Measurements from ENCODE around the gene LENEP.

LENEP gene

GRCh38 chr1:155029513-155030242, 36.3 kb downstream of the LENEP start:
- no peak for DNase-seq (ENCODE audit: low read depth)

DNA sequence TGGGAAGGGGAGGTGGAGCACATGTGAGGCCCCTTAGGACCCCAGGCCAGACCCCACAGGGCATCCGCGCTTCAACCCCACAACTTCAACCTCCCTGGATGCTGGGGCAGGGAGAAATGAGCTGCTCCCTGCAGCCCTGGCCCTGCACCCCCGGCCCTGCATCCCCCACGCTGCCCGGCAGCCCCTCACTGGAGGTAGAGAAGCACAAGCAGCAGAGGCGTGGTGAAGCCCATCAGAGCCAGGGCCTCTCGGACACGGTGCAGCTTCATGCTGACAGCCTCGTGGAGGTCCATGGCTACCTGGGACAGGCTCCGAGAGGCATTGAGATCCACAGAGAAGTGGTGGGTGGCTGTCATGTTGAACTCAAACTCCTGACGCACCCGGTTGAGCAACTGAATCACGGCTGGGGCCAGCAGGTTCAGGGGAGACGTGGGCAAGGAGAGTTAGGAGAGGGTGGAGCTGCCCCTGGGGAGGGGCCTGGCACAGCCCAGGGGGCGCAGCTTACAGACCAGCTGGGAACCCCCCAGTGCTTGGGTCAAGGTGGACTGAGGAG, 36.9 kb downstream of the LENEP start:
- DNase-seq (ENCODE audit: low read depth): no peak

- DNase-seq (ENCODE audit: low read depth): no peak
Observed at GRCh38 chr1:155030899-155031298, 37.5 kb downstream of the LENEP start.

- DNase-seq (ENCODE audit: low read depth): no peak
Observed at GRCh38 chr1:155032886-155033285, 39.5 kb downstream of the LENEP start.

DNA sequence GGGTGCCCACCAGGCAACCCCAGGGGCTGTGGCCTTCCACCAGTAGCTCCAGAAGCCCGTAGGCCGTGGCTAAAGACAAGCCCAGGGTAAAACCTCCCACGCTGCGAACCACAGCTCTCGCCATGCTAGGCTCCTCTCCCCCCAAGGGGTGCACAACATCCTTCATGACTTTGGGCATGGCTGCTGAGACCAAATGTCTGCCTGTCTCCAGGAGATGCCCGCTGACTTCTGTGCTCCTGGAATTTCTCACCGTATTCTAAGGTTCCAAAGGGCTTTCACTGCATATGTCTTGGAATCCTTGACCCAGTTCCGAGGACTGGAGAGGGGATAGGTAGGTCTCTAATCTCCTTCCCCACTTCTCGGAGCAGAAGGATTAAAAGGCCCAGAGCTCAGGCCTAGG, 40.1 kb downstream of the LENEP start, which contains the start of the genes DCST1 and DCST2:
Gene DCST1 (plus strand): TSS at position 301 of the 400 bp plus-strand sequence. CDS start 213 bp downstream, outside the sequence.
Gene DCST2 (minus strand): TSS at position 258 of the 400 bp plus-strand sequence. CDS start 80 bp downstream, at position 178.
- no peak for DNase-seq (ENCODE audit: low read depth)

- no peak for DNase-seq (ENCODE audit: low read depth)
Observed at GRCh38 chr1:155034318-155035208, 41.2 kb downstream of the LENEP start.

- no peak for DNase-seq (ENCODE audit: low read depth)
Observed at GRCh38 chr1:155035936-155036335, 42.5 kb downstream of the LENEP start.

- DNase-seq (ENCODE audit: low read depth): no peak
Observed at GRCh38 chr1:155037043-155037442, 43.7 kb downstream of the LENEP start.

GRCh38 chr1:155037851-155038441, 44.6 kb downstream of the LENEP start:
- DNase-seq (ENCODE audit: low read depth): no peak

DNA sequence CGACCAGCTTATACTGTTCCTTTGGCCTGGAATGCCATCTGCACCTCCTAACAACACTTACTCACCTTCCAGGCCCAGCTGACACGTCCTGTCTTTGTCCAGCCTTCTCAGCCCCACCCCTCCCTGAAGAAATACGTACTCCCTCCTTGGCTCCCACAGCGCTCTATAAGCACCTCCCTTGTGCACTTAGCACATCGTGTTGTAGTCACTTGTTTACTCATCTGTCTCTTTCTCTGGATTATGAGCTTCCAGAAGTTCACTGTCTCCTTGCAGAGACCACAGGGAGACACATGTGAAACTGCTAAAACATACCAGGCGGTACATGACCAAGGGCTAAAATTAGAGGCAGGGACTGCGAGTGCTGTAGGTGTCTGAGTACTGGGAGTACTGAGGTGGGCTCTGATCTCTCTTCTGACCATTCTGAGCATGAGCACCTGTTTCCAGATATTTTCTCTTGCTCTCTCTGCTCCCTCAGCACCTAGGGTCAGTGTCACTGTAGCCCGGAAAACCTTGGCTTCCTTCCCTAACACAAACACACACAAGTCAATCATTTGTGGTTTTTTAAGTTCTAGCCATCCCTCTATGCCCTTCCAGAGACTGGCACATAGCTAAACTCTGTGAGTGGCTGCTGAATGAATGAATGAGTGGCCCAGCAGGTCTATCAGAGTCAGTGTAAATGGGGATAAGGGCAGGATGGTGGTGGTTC, 45.4 kb downstream of the LENEP start:
- DNase-seq (ENCODE audit: low read depth): no peak

- no peak for DNase-seq (ENCODE audit: low read depth)
Observed at GRCh38 chr1:155039308-155039669, 45.9 kb downstream of the LENEP start.

GRCh38 chr1:155040358-155041093, 47.1 kb downstream of the LENEP start:
- DNase-seq (ENCODE audit: low read depth): no peak

GRCh38 chr1:155042789-155043188, 49.4 kb downstream of the LENEP start:
- DNase-seq (ENCODE audit: low read depth): no peak

DNA sequence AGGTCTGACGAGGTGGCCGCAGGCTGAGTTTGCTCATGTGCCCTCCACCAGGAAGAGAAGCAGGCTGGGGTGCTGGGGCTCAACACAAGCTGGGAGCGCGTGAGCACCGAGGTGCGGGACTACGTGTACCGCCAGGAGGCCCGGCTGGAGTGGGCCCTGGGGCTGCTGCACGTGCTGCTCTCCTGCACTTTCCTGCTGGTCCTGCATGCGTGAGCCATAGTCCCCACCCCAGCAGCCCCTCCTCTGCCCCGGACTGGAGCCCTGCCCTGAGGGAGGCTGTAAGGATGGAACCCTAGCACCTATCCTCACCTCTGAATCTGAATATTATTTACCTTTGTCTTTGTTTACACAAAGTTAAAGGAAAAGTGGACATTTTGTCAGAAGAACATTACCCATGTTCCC, 49.9 kb downstream of the LENEP start:
- no peak for DNase-seq (ENCODE audit: low read depth)

- no peak for DNase-seq (ENCODE audit: low read depth)
Observed at GRCh38 chr1:155043793-155044192, 50.4 kb downstream of the LENEP start.
